Lower leg skin (tissue), 3 donors: ENCODE measurements around the gene TRAPPC12.
"Not testable (repeated sequence)": the region's sequence is repeated elsewhere in the genome, so short reads cannot be mapped to it uniquely, and the experiment has no call there.

ENCODE experiments used
- POLR2A ChIP-seq, 2 donors: fragments of 450-650 bp; IDR thresholded peaks; one replicate each; pipeline ENCODE4 v1.6.1; 2016 to 2017; ENCODE audit warnings: antibody characterized with exemption in 2 of 2, mild to moderate bottlenecking in 1 of 2, moderate library complexity in 1 of 2
- TF ChIP-seq, protein P1 (sequence below), 3 donors: fragments of 450-650 bp; IDR thresholded peaks; one replicate each; pipeline ENCODE4 v1.5.1; 2016; ENCODE audit warnings: antibody characterized with exemption in 3 of 3, mild to moderate bottlenecking in 3 of 3, moderate library complexity in 2 of 3

DNA sequence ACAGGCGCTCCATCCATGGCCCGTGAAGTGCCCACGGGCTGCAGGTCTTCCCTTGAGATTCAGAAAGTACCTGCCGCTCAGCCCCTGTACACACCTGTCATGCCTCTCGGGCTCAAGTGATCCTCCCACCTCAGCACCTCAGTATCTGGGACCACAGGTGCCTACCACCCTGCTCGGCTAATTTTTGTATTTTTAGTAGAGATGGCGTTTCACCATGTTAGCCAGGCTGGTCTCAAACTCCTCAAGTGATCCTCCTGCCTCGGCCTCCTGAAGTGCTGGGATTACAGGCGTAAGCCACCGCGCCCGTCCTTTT, 112.9 kb downstream of the TRAPPC12 start:
- TF ChIP-seq POLR2A (IDR thresholded peaks at IDR 0.05), result not testable (repeated sequence)
- TF ChIP-seq, protein P1, sequence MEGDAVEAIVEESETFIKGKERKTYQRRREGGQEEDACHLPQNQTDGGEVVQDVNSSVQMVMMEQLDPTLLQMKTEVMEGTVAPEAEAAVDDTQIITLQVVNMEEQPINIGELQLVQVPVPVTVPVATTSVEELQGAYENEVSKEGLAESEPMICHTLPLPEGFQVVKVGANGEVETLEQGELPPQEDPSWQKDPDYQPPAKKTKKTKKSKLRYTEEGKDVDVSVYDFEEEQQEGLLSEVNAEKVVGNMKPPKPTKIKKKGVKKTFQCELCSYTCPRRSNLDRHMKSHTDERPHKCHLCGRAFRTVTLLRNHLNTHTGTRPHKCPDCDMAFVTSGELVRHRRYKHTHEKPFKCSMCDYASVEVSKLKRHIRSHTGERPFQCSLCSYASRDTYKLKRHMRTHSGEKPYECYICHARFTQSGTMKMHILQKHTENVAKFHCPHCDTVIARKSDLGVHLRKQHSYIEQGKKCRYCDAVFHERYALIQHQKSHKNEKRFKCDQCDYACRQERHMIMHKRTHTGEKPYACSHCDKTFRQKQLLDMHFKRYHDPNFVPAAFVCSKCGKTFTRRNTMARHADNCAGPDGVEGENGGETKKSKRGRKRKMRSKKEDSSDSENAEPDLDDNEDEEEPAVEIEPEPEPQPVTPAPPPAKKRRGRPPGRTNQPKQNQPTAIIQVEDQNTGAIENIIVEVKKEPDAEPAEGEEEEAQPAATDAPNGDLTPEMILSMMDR (IDR thresholded peaks at IDR 0.05), result not testable (repeated sequence)
